ENCODE data around the gene GUCY1A2. TPM values are rescaled to one million over a fixed set of nuclear protein-coding genes. Genes with fewer than 3 reads are reported as not detected.

GUCY1A2 gene
- total RNA-seq, 1 experiment from 2014 or later: not detected

DNA sequence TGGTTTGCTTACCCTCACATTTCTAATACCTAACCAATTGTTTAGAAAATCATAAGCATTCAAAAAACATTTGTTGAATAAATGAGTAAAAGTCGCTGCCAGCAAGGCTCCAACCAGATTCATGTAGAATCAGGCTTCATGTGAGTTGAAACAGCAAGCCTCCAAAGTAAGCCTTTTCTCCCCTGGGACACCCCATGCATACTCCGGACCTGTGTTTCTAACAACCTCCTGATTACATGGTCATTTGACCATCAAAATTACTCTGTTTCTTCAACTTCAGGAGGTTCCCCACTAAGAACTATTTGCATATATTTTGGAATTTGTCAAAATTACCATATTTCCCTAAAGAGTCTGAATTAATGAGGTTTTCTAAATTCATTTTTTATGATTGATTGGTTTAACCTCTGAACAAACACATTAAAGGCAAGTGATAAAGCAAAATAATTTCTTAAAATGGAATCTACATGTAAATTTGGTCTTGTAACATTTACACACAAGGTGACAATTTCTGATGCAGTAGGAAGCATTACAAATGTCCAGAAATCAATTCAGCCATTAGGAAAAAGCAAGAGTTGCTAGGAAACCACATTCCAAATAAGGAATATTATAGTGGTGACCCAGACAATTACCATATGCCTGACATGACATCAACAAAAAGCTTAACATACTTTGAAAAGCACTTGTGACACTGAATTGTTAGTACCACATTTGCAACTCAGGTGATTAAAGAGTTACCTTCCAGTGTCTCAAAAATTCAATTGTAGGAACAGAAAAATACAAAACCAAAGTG, 252.6 kb downstream of the GUCY1A2 start:
- no peaks in the 10 kb centered on the region for H3K36me3 ChIP-seq (ENCODE audit: control insufficient read depth, insufficient read depth, low read length)
- no peak for DNase-seq
- no peaks in the 10 kb centered on the region for H3K9me3 ChIP-seq
- H3K4me3 ChIP-seq (ENCODE audit: low read depth, low read length): no peak overlapping the region
- no peaks in the 10 kb centered on the region for H3K36me3 Mint-ChIP-seq (ENCODE audit: insufficient read depth, unreplicated experiment)
- POLR2A ChIA-PET: no interaction called here
- no peaks in the 10 kb centered on the region for H3K9me3 Mint-ChIP-seq (ENCODE audit: unreplicated experiment)
- H3K4me1 Mint-ChIP-seq (ENCODE audit: low read depth, unreplicated experiment): no peaks in the 10 kb centered on the region
- intact Hi-C loops (cut with micrococcal nuclease; ENCODE audit: unreplicated experiment): loop anchor here (5.0 kb wide), 1 partner anchor 67 kb away; no protein-coding TSS in a partner anchor
- BruUV-seq (replicated peaks): no TSS peak
- H3K4me1 ChIP-seq: no peaks in the 10 kb centered on the region
- H3K4me3 Mint-ChIP-seq (ENCODE audit: unreplicated experiment): no peak overlapping the region
- CTCF ChIA-PET: no interaction called here
- TF ChIP-seq CTCF (IDR thresholded peaks at IDR 0.05; ENCODE audit: insufficient read depth in 1 of 2, low read depth in 1 of 2, low read length in 1 of 2, severe bottlenecking in 1 of 2, unreplicated experiment in 1 of 2): no peak
- no peaks in the 10 kb centered on the region for H3K27me3 Mint-ChIP-seq (ENCODE audit: insufficient read depth, unreplicated experiment)
- no peaks in the 10 kb centered on the region for H3K27me3 ChIP-seq (replicated peaks; ENCODE audit: control insufficient read depth, insufficient read depth, low read length)
- H3K27ac Mint-ChIP-seq (ENCODE audit: unreplicated experiment): no peak overlapping the region

DNA sequence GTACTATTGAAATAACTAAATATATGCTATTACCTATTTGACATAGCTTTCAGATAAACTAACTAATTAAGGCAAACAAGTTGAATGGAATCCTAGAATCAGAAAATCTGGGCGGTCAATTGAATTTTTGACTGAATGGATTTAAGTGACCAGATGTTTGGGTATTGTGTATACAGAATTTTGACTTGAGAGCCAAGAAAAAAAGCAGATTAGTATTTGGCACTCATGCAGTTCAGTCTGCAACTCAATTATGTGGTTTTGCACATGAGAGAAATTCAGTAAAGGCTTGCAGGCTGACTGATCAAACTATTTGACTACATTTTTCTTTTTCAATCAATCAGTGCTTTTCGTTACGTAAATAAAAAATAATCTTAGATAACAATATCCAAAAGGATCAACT, 254.8 kb downstream of the GUCY1A2 start:
- H3K36me3 Mint-ChIP-seq (ENCODE audit: insufficient read depth, unreplicated experiment): no peaks in the 10 kb centered on the region
- H3K9me3 Mint-ChIP-seq (ENCODE audit: unreplicated experiment): no peaks in the 10 kb centered on the region
- no peak overlapping the region for H3K4me3 Mint-ChIP-seq (ENCODE audit: unreplicated experiment)

DNA sequence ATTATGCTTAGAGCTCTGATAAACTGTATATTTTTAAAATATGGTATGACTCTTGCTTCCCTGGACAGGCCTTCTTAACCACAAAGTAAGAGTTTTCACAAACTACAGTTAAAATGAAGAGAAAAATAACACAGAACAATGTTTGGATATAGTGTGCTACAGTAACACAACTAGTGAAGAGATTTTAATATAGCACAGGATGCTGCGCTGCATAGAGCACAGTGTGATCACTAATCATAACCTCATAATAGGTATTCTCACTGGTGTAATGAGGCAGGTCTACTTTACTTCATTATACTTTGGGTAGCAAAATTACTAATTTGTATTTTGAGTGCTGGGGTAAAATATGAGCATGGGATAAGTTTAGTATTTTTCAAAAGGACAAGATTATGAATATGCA, 256.5 kb downstream of the GUCY1A2 start:
- Mint-ChIP-seq H3K27me3 (ENCODE audit: insufficient read depth, unreplicated experiment) (no peaks in the 10 kb centered on the region), H3K4me3 (ENCODE audit: unreplicated experiment) (no peak overlapping the region), H3K27ac (ENCODE audit: unreplicated experiment) (no peak overlapping the region), H3K4me1 (ENCODE audit: low read depth, unreplicated experiment) (peaks cover 7% of the 10 kb centered on the region), H3K9me3 (ENCODE audit: unreplicated experiment) (peaks cover 7% of the 10 kb centered on the region), H3K36me3 (ENCODE audit: insufficient read depth, unreplicated experiment) (no peaks in the 10 kb centered on the region)
- Histone ChIP-seq H3K27me3 (replicated peaks; ENCODE audit: control insufficient read depth, insufficient read depth, low read length) (no peaks in the 10 kb centered on the region), H3K4me3 (ENCODE audit: low read depth, low read length) (no peak overlapping the region), H3K9me3 (peaks cover 5% of the 10 kb centered on the region; the same call in 1 of the 2 replicates), H3K4me1 (peaks cover 3% of the 10 kb centered on the region; the same call in 1 of the 2 replicates), H3K36me3 (ENCODE audit: control insufficient read depth, insufficient read depth, low read length) (no peaks in the 10 kb centered on the region)
- intact Hi-C loops (cut with micrococcal nuclease; ENCODE audit: unreplicated experiment): no loop called here
- no TSS peak for BruUV-seq (replicated peaks)
- TF ChIP-seq CTCF (IDR thresholded peaks at IDR 0.05; ENCODE audit: insufficient read depth in 1 of 2, low read depth in 1 of 2, low read length in 1 of 2, severe bottlenecking in 1 of 2, unreplicated experiment in 1 of 2): no peak
- DNase-seq: no peak
- POLR2A ChIA-PET: no interaction called here
- CTCF ChIA-PET: no interaction called here

More for the DNA sequence above, 254.8 kb downstream of the GUCY1A2 start:
- intact Hi-C loops (cut with micrococcal nuclease; ENCODE audit: unreplicated experiment): no loop called here
- Histone ChIP-seq H3K36me3 (ENCODE audit: control insufficient read depth, insufficient read depth, low read length) (no peaks in the 10 kb centered on the region), H3K9me3 (no peaks in the 10 kb centered on the region), H3K4me1 (peaks cover 3% of the 10 kb centered on the region; the same call in 1 of the 2 replicates), H3K27me3 (replicated peaks; ENCODE audit: control insufficient read depth, insufficient read depth, low read length) (no peaks in the 10 kb centered on the region), H3K4me3 (ENCODE audit: low read depth, low read length) (no peak overlapping the region)
- no TSS peak for BruUV-seq (replicated peaks)
- DNase-seq: no peak
- ChIA-PET CTCF (no interaction called here), POLR2A (no interaction called here)
- Mint-ChIP-seq H3K4me1 (ENCODE audit: low read depth, unreplicated experiment) (peaks cover 5% of the 10 kb centered on the region), H3K27me3 (ENCODE audit: insufficient read depth, unreplicated experiment) (no peaks in the 10 kb centered on the region), H3K27ac (ENCODE audit: unreplicated experiment) (no peak overlapping the region)
- TF ChIP-seq CTCF (IDR thresholded peaks at IDR 0.05; ENCODE audit: insufficient read depth in 1 of 2, low read depth in 1 of 2, low read length in 1 of 2, severe bottlenecking in 1 of 2, unreplicated experiment in 1 of 2): no peak
